GM18907 (cell line): ENCODE measurements around the gene PGAM5.
"Not testable (repeated sequence)": the region's sequence is repeated elsewhere in the genome, so short reads cannot be mapped to it uniquely, and the experiment has no call there.

Source experiments
- ATAC-seq: cut with Tn5 transposase; IDR thresholded peaks from one replicate; pipeline ENCODE4 v1.9.1; 2021; ENCODE audit warnings: mild to moderate bottlenecking, moderate library complexity; ENCODE audit not compliant: unreplicated experiment

The PGAM5 gene

DNA sequence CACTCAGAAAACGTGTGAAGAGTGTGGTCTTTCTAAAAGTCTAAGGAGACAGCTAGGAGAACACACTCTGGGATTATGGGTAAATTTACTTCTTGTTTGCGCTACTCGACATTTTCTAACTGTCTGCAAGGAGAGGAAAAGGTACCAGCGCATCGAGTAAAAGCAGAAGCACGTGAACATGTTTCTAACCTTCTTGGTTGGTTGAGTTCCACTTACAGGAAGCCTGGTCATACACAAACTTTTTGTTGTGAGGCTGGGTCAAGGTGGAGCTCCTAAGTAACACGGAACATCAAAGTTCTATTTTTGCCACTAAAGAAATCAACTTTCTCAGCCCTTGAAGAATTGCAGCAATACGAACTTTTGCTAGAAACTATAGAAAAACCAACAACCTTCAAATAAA is 31.0 kb downstream of the PGAM5 start:
- no peak for ATAC-seq

DNA sequence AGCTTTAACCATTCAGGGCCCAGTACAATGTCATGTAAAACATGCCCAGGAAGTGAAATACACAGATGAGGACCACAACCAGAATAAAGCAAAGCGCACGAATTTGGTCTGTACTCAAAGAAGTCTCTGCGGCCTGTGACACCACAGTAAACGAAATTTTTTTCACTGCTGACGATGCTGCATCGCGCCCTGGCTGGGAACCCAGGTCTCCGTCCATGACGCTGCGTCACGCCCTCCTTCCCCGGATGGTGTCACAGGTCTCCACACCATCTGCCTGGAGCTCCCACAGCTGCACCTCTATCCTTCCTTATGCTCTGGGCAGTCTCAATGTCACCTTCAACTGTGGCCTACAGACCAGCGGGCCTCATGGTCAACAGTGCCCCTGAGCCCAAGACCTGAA is 33.2 kb downstream of the PGAM5 start:
- no peak for ATAC-seq

DNA sequence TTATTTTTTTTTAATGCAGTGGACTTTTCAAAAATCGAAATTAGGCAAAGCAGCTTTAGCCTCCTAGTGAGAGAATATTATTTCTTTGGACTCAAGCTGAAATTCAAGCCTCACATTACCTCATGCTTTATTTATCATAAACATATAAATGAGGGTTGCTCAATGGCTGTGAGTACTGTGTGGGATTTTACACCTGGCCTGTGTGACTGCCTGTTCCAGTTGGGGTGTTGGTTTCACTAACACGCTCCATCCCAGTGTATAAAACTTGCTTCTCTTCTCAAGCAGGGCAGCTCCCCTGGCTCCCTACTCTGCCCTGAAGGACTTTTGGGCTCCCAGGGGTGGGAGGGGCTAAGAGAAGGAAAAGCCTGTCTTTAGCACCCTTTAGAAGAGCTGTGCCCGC is 36.0 kb downstream of the PGAM5 start:
- no peak for ATAC-seq

DNA sequence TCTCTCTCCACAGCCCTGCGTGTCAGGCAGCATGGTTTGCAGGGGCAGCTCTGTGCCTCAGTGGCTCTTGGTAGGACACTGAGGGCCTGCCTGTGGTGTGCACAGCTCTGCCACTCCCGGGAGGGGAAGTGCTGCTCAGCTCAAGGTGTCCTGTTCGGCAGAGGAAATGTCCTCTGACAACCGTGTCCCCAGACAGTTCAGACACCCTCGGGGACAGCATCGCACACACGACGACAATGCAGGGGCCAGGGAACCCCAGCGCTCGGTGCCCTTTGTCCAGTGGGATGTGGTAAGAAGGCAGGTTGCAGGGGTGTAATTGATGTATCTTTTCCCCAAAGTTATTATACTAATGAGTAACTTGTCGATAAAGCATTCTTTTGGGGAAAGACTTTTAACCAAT is 36.8 kb downstream of the PGAM5 start:
- ATAC-seq = no peak

DNA sequence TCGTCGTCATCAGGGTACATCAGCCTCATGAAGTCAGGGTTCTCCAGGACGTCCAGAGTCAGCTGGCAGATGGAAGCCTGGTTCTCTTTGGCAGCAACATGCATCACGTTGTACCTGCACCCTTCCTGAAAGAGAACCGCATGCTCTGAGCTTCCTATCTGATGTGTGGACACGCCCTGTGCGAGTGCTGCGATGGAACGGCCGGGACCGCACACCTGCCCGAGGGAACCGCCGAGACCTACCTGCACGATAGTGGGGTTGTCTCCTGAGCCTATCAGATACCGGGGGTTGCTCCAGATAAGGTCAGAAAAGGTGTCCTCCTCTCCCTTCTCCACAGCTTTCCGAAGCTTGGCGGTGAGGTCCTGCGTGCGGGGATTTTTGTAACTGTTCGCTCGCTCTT is 37.3 kb downstream of the PGAM5 start:
- no peak for ATAC-seq

DNA sequence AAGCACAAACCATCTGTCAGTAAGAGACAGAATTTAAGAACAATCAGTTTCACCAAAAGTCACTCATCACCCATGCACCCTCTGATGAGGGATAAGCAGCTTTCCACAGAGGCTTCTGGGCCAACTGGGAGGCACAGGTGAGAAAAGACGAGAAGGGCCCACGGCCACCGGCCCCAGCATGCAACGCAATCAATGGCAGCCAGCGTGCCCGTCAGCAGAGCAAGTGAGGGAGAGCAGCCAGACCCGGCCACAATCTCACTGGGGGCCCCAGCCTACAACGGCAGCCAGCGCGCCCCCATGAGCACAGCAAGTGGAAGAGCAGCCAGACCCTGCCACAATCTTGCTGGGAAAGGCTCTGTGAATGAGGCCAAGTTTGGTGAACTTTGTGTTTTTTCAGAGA is 37.7 kb downstream of the PGAM5 start:
- ATAC-seq = no peak

DNA sequence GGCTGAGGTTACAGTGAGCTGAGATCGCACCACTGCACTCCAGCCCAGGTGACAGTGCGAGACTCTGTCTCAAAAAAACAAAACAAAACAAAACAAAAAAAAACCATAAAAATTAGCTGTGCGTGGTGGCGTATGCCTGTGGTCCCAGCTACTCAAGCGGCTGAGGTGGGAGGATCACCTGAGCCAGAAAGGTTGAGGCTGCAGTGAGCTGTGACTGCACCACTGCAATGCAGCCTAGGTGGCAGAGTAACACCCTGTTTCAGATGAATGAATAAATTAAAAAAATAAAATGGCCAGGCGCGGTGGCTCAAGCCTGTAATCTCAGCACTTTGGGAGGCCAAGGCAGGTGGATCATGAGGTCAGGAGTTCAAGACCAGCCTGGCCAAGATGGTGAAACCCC is 43.0 kb downstream of the PGAM5 start:
- ATAC-seq = not testable (repeated sequence)

DNA sequence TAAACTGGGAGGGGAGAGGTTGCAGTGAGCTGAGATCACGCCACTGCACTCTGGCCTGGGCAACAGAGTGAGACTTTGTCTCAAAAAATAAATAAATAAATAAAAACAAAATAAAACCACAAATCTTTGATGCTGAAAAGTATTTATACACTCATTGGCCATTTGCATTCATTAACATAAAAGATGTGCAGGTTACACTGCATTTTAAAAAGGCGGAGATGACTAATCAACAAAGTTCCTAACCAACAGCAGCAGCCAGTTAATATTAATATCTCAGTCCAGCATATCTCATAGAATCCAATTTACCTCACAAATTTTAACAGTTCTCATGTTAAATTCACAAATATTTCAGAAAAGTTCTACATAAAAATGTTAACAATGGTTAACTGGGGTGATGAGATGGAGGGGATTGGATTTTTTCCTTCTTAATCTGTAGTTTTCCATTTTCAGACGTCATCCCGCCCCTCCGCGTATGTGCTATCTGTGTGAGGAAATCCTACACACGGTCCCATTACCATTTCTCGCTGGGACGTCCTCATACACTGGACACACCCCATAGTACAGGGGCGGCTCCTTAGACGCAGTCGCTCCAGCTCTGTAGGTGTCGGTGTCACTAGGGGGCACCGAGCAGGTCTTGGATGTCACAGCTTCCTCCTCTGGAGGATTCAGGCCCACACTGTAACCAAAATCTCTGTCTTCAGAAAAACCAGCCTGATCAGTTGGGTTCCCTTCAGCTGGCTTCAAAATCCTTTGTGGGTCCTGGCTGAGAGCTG is 43.7 kb downstream of the PGAM5 start:
- ATAC-seq = no peak

DNA sequence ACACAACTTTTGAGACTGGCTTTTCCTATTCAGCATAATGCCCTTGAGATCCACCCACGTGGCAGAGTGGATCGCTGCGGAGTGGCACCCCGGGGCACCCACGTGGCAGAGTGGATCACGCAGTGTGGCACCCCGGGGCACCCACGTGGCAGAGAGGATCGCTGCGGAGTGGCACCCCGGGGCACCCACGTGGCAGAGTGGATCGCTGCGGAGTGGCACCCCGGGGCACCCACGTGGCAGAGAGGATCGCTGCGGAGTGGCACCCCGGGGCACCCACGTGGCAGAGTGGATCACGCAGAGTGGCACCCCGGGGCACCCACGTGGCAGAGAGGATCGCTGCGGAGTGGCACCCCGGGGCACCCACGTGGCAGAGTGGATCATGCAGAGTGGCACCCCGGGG is 48.2 kb downstream of the PGAM5 start:
- ATAC-seq = not testable (repeated sequence)

DNA sequence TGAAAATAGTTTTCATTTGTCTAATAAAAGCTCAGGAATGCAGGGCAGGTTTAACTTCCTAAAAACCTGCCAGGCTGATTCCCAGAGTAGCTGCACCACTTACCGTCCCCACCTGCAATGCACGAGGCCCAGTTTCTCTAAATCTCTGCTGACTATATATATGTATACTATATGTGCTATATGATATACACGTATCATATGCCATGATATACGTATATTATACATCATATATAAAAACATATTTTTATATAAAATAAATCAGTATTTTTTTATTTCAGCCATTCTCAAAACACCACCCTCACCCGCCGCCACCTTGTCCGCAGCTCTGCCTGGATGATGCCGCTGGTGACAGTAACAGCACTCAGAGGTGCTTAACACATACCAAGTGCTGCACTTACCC is 48.7 kb downstream of the PGAM5 start:
- ATAC-seq = no peak

DNA sequence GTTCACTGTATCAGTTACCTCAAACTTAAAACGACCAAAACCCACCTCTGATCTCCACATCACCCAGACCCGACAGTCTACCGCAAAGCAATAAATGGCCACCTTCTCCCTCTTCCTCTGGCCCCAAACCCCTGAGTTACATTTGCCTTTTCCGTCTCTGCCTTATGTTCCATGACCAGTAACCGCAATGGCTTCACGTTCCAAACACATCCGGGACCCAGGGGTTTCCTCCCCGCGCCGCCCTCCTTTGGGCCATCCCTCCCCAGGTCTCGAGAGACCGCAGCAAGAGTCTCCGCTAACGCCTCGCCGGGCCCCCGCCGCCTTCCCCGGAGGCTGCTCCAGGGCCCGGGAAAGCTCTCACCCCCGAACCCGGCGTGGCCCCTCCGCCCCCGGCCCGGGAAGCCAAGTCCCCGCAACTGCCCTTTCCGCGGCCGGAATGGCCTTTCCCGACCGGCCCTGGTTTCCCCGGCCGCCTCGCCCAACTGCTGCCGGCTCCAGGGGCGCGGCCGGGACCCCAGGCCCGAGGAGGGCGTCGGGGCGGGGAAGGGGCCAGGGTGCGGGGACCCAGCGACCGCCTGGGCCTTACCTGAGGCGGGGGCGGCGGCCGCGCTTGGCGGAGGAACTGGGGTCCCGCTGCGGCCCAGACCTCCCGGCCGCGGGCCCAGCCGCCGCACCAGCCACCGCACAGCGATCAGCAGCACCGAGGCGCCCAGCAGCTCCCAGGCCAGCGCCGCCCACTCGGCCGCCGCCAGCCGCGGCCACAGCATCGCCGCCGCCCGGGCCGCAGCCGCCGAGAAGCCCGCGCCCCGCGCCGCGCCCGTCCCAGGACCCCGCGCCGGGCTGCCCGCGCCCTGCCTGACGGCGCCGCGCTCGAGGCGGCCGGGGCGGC is 50.6 kb downstream of the PGAM5 start, which contains the start of gene ANKLE2:
Gene ANKLE2, minus strand, starts transcription at position 801 of the 889 bp plus-strand sequence. Its CDS starts 34 bp downstream, at position 767.
- peak; percentile 28 for ATAC-seq

DNA sequence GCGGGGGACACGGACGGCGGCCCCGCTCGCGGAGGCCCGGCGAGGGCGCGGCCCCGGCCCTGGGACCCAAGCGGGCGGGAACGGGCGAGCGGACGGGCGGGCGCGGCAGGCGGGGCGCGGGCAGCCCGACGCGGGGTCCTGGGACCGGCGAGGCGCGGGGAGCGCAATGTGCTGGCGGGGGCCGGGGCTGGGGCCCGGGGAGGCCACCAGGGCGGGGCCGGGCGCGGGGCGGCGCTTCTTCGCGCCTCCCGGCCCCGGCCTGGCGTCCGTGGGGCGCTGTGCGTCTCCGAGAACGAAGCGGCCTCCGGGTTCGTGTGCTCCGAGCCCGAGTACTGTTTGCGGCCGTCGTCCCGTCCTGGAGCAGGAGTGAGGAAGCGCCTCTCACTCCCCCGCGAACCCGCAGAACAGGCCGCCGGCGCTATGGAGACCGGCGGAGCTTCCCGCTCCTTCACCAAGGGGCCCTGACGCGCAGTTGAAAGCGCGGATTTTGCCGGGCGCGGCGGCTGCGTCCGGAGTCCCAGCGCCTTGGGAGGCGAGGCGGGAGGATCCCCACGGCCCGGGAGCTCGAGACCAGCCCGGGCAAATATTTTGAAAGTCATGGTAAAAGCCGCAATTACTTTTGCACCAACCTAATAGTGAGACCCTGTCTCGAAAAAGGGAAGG is 51.4 kb downstream of the PGAM5 start:
- ATAC-seq = peak; percentile 71

DNA sequence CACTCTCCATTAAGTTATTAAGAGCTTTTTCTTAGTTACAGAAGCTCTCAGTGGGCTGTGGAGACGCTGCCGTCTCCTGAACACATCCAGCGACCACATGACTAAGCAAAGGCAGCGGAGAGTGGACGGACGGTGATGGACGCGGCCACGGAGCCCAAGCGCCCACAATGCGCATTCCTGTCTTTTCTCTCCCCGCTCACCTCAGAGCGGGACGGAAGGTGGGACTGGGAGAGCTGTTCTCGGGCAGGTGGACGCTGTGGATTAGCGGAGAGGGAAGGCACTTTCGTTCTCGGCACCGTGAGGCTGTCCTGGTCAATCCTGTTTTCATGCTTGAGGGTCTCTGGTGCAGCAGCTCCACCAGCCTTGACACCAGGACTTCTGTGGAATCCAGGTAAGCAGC is 53.6 kb downstream of the PGAM5 start:
- ATAC-seq = no peak

DNA sequence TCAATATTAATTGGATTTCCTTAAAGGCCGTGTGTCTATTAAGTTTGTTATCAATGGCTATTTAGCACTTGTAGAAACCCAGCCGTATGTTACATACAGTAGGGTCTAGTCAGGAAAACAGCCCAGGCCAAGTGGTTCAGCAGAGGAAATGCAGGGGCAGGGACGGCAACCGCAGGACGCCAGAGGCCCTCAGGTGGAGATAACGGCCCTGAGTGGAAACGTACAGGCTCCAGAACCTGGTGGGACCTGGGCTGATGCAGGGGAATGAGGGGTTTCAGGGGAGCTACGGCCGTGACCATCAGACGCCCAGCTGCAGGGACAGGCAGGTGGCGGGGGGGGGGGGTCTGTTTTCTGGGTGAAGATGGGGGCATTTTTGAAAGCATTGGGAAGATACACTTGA is 54.7 kb downstream of the PGAM5 start:
- ATAC-seq = no peak

DNA sequence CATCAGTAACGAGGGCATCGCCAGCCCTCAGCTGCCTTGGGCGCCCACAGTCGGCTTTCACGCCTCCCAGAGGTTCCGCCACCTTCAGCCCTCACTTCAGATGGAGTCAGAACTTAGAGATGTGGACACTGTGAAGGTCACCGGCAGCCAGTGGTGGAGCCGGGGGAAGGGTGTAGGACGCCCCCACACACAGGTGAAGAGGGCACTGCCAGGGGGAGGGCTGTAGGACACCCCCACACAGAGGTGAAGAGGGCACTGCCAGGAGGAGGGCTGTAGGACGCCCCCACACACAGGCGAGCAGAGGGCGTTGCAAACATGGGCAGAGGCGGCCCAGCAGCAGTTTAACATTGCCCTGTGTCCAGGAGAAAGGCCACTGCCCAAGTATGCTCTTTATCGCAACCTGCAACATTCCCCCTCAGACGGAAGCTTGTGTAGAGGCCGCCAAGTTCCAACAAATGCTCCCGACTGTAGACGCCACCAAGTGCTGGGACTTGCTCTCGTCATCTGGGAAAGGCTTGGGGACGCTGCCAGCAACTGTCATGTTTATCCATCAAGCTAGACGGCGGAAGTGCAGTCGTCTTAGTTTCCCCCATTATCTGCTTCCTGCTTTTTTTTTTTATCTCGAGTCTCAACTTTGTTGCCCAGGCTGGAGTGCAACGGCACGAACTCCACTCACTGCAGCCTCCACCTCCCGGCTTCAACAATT is 55.9 kb downstream of the PGAM5 start:
- ATAC-seq = no peak

DNA sequence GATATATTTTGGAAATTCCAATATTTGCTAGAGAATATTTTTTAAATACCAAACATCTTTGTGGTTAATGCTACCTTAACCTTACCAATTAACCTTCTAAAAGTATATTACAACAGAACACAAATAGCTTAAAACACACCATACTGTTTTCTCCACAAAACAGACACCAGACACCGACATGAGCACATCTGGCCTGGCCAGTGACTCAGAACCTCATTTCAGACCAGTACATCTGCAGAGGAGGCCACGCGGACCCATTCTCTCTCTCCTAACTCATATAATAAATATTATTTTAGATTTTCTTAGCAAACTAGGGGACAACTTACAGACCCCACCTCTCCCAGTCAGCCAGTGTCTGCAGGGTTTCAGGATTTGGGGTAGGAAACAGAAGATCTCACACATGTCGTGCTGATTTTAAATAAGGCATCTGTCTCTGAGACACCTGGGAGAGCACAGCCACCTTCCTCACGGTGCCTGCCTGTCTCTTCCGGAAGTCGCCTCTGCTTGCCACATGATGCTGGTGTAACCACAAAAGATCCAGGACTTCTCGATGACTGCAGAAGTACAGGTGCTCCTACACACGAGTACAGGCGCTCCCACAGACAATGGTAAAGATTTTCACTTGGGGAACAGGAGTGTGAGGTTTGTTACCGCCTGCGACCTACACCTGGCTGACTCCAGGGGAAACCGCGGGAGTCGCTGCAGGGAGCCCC is 60.6 kb downstream of the PGAM5 start:
- ATAC-seq = peak; percentile 47
